Measurements from ENCODE around the gene SLC2A4.

Gene SLC2A4

DNA sequence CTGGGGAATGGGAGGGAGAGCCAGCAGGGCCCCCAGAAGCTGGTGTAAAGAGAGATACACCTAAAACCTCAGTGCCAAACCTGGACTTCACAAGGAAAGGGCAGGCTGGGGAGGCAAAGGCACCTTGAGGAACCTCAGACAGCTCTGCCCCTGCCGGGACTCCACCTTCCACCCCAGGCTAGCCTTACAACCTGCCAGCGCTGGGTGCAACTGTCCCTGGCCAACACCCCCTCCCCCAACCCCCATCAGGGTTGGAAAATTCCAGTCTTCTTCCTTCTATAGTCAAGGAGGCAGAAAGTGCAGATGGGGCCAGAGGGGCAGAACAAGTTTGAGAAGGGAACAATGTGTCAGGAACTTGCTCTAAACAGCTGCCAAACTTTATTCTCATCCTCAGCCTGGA lies 10.7 kb downstream of the SLC2A4 start:
- DNase-seq: no peak
- peak overlapping the region; percentile 14 for H4K8ac ChIP-seq (ENCODE audit: low read length)
- H3K18ac ChIP-seq (ENCODE audit: low read depth in 1 of 2, low read length in 2 of 2): no peak overlapping the region
- no peak overlapping the region for H2AFZ ChIP-seq (ENCODE audit: low read depth, low read length)
- H4K91ac ChIP-seq (ENCODE audit: low read length): no peak overlapping the region
- peaks cover 18% of the 10 kb centered on the region for H3K4me1 ChIP-seq (ENCODE audit: control insufficient read depth, insufficient read depth, low read depth, low read length)
- H3K36me3 ChIP-seq (ENCODE audit: control insufficient read depth in 1 of 2, insufficient read depth in 2 of 2, low read depth in 1 of 2, low read length in 2 of 2): no peaks in the 10 kb centered on the region
- no peak overlapping the region for H3K14ac ChIP-seq (ENCODE audit: low read length in 2 of 2)
- no peak overlapping the region for H3K4me2 ChIP-seq (ENCODE audit: low read length, poor library complexity, severe bottlenecking)
- no peaks in the 10 kb centered on the region for H3K79me1 ChIP-seq (replicated peaks; ENCODE audit: low read length, poor library complexity, severe bottlenecking)
- H3K23ac ChIP-seq (ENCODE audit: low read length in 2 of 2): no peak overlapping the region
- H3K9me3 ChIP-seq (ENCODE audit: control insufficient read depth, low read length): no peaks in the 10 kb centered on the region
- H3K4ac ChIP-seq (ENCODE audit: low read depth in 1 of 2, low read length in 2 of 2): no peak overlapping the region
- H3K9ac ChIP-seq (ENCODE audit: low read length): no peak overlapping the region
- peaks cover 74 to 81% of the 10 kb centered on the region in 2 experiments for H3K27me3 ChIP-seq (ENCODE audit: control insufficient read depth in 1 of 2, insufficient read depth in 1 of 2, low read length in 2 of 2)
- no peak overlapping the region for H2AK5ac ChIP-seq (ENCODE audit: low read length, severe bottlenecking)
- H3K27ac ChIP-seq (ENCODE audit: low read length, poor library complexity, severe bottlenecking): no peak overlapping the region
- H2BK12ac ChIP-seq (ENCODE audit: low read length in 2 of 2): no peak overlapping the region
- no peak overlapping the region for H2BK5ac ChIP-seq (ENCODE audit: low read depth, low read length, poor library complexity, severe bottlenecking)
- H2BK15ac ChIP-seq (ENCODE audit: low read depth, poor library complexity, severe bottlenecking): no peak overlapping the region
- no peak overlapping the region for H2BK120ac ChIP-seq (ENCODE audit: low read depth, low read length)
- 100% methylated on average over 2 of the region's 2 CpGs for WGBS
- no peak overlapping the region for H3K4me3 ChIP-seq (ENCODE audit: insufficient read depth in 1 of 2, low read depth in 1 of 2, low read length in 2 of 2)

- Histone ChIP-seq H3K9me3 (ENCODE audit: control insufficient read depth, low read length) (no peaks in the 10 kb centered on the region), H3K79me1 (replicated peaks; ENCODE audit: low read length, poor library complexity, severe bottlenecking) (no peaks in the 10 kb centered on the region), H4K8ac (ENCODE audit: low read length) (no peak overlapping the region), H3K9ac (ENCODE audit: low read length) (no peak overlapping the region), H2BK12ac (ENCODE audit: low read length in 2 of 2) (no peak overlapping the region), H2BK120ac (ENCODE audit: low read depth, low read length) (no peak overlapping the region), H4K91ac (ENCODE audit: low read length) (no peak overlapping the region), H3K27ac (ENCODE audit: low read length, poor library complexity, severe bottlenecking) (no peak overlapping the region), H2AK5ac (ENCODE audit: low read length, severe bottlenecking) (no peak overlapping the region), H3K14ac (ENCODE audit: low read length in 2 of 2) (no peak overlapping the region), H3K4me1 (ENCODE audit: control insufficient read depth, insufficient read depth, low read depth, low read length) (peaks cover 18% of the 10 kb centered on the region), H3K4me2 (ENCODE audit: low read length, poor library complexity, severe bottlenecking) (no peak overlapping the region), H3K36me3 (ENCODE audit: control insufficient read depth in 1 of 2, insufficient read depth in 2 of 2, low read depth in 1 of 2, low read length in 2 of 2) (no peaks in the 10 kb centered on the region), H3K4ac (ENCODE audit: low read depth in 1 of 2, low read length in 2 of 2) (no peak overlapping the region), H3K4me3 (ENCODE audit: insufficient read depth in 1 of 2, low read depth in 1 of 2, low read length in 2 of 2) (no peak overlapping the region), H2AFZ (ENCODE audit: low read depth, low read length) (no peak overlapping the region), H2BK5ac (ENCODE audit: low read depth, low read length, poor library complexity, severe bottlenecking) (no peak overlapping the region), H3K18ac (ENCODE audit: low read depth in 1 of 2, low read length in 2 of 2) (no peak overlapping the region), H3K23ac (ENCODE audit: low read length in 2 of 2) (no peak overlapping the region), H3K27me3 (ENCODE audit: control insufficient read depth in 1 of 2, insufficient read depth in 1 of 2, low read length in 2 of 2) (peaks cover 70 to 76% of the 10 kb centered on the region in 2 experiments), H2BK15ac (ENCODE audit: low read depth, poor library complexity, severe bottlenecking) (no peak overlapping the region)
- 58% methylated on average over 5 of the region's 6 CpGs for WGBS
- no peak for DNase-seq
Measured at GRCh38 chr17:7292729-7293128, 11.2 kb downstream of the SLC2A4 start.

GRCh38 chr17:7293159-7293558 lies 11.6 kb downstream of the SLC2A4 start:
- no peak overlapping the region for H4K8ac ChIP-seq (ENCODE audit: low read length)
- H3K9me3 ChIP-seq (ENCODE audit: control insufficient read depth, low read length): no peaks in the 10 kb centered on the region
- H3K9ac ChIP-seq (ENCODE audit: low read length): no peak overlapping the region
- H3K4me2 ChIP-seq (ENCODE audit: low read length, poor library complexity, severe bottlenecking): no peak overlapping the region
- no peak overlapping the region for H2BK120ac ChIP-seq (ENCODE audit: low read depth, low read length)
- no peaks in the 10 kb centered on the region for H3K79me1 ChIP-seq (replicated peaks; ENCODE audit: low read length, poor library complexity, severe bottlenecking)
- H3K36me3 ChIP-seq (ENCODE audit: control insufficient read depth in 1 of 2, insufficient read depth in 2 of 2, low read depth in 1 of 2, low read length in 2 of 2): no peaks in the 10 kb centered on the region
- no peak overlapping the region for H3K27ac ChIP-seq (ENCODE audit: low read length, poor library complexity, severe bottlenecking)
- H3K4ac ChIP-seq (ENCODE audit: low read depth in 1 of 2, low read length in 2 of 2): no peak overlapping the region
- H3K14ac ChIP-seq (ENCODE audit: low read length in 2 of 2): no peak overlapping the region
- no peak overlapping the region for H2BK15ac ChIP-seq (ENCODE audit: low read depth, poor library complexity, severe bottlenecking)
- H2BK5ac ChIP-seq (ENCODE audit: low read depth, low read length, poor library complexity, severe bottlenecking): no peak overlapping the region
- H2AK5ac ChIP-seq (ENCODE audit: low read length, severe bottlenecking): no peak overlapping the region
- H4K91ac ChIP-seq (ENCODE audit: low read length): no peak overlapping the region
- peaks cover 18% of the 10 kb centered on the region for H3K4me1 ChIP-seq (ENCODE audit: control insufficient read depth, insufficient read depth, low read depth, low read length)
- H3K27me3 ChIP-seq (ENCODE audit: control insufficient read depth in 1 of 2, insufficient read depth in 1 of 2, low read length in 2 of 2): peaks cover 66 to 71% of the 10 kb centered on the region in 2 experiments
- H3K18ac ChIP-seq (ENCODE audit: low read depth in 1 of 2, low read length in 2 of 2): no peak overlapping the region
- WGBS: 95% methylated on average over 7 of the region's 11 CpGs
- H2BK12ac ChIP-seq (ENCODE audit: low read length in 2 of 2): no peak overlapping the region
- no peak overlapping the region for H3K23ac ChIP-seq (ENCODE audit: low read length in 2 of 2)
- no peak for DNase-seq
- H3K4me3 ChIP-seq (ENCODE audit: insufficient read depth in 1 of 2, low read depth in 1 of 2, low read length in 2 of 2): no peak overlapping the region
- no peak overlapping the region for H2AFZ ChIP-seq (ENCODE audit: low read depth, low read length)

DNA sequence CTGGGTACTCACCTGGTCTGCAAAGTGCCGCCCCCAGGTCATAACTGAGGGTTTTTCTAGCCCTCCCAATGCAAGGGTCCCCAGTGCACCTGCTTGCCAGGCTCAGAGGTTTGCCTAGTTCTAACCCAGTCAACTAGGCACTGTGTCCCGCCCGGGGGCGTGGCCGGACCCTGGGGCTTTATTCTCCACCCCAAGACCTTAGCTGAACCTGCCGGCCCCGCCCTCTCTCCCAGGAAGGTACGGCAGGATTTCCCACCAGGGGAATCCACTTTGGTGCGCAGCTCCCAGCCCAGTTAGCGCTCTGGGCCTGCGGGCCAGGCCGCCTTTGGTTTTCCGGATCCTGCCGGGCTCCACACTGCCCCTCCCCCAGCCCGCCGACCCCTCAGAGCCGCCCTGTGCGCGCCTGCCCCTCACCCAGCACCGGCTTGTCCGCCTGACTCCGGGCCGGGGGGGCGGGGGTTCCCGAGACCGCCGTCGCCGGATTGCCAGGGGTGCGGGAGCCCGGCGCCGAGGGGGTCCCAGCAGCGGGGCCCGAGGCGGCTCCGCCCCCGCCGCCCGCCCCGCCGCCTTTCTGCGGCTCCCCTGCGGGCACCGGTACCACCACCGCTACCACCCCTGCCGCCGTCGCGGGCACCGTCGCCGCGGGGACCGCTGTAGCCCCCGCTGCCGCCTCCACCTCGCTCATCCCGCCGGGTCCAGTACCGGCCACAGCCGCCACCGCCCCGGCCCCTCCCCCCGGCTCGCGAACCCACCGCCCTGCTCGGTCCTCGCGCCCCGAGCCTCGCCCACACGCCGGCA lies 12.5 kb downstream of the SLC2A4 start:
- 8% methylated on average over 28 of the region's 75 CpGs for WGBS
- no peak overlapping the region for H2BK12ac ChIP-seq (ENCODE audit: low read length in 2 of 2)
- H3K27me3 ChIP-seq (ENCODE audit: control insufficient read depth in 1 of 2, insufficient read depth in 1 of 2, low read length in 2 of 2): peaks cover 58 to 63% of the 10 kb centered on the region in 2 experiments
- H4K91ac ChIP-seq (ENCODE audit: low read length): no peak overlapping the region
- H2BK120ac ChIP-seq (ENCODE audit: low read depth, low read length): no peak overlapping the region
- peaks cover 18% of the 10 kb centered on the region for H3K4me1 ChIP-seq (ENCODE audit: control insufficient read depth, insufficient read depth, low read depth, low read length)
- H3K23ac ChIP-seq (ENCODE audit: low read length in 2 of 2): no peak overlapping the region
- H3K79me1 ChIP-seq (replicated peaks; ENCODE audit: low read length, poor library complexity, severe bottlenecking): no peaks in the 10 kb centered on the region
- H3K27ac ChIP-seq (ENCODE audit: low read length, poor library complexity, severe bottlenecking): no peak overlapping the region
- H3K9ac ChIP-seq (ENCODE audit: low read length): no peak overlapping the region
- no peak overlapping the region for H3K14ac ChIP-seq (ENCODE audit: low read length in 2 of 2)
- H3K18ac ChIP-seq (ENCODE audit: low read depth in 1 of 2, low read length in 2 of 2): no peak overlapping the region
- no peak overlapping the region for H3K4ac ChIP-seq (ENCODE audit: low read depth in 1 of 2, low read length in 2 of 2)
- no peak overlapping the region for H3K4me3 ChIP-seq (ENCODE audit: insufficient read depth in 1 of 2, low read depth in 1 of 2, low read length in 2 of 2)
- no peaks in the 10 kb centered on the region for H3K9me3 ChIP-seq (ENCODE audit: control insufficient read depth, low read length)
- H4K8ac ChIP-seq (ENCODE audit: low read length): no peak overlapping the region
- H3K4me2 ChIP-seq (ENCODE audit: low read length, poor library complexity, severe bottlenecking): peak overlapping the region; percentile 48
- no peak overlapping the region for H2AK5ac ChIP-seq (ENCODE audit: low read length, severe bottlenecking)
- DNase-seq: no peak
- no peaks in the 10 kb centered on the region for H3K36me3 ChIP-seq (ENCODE audit: control insufficient read depth in 1 of 2, insufficient read depth in 2 of 2, low read depth in 1 of 2, low read length in 2 of 2)
- H2BK15ac ChIP-seq (ENCODE audit: low read depth, poor library complexity, severe bottlenecking): no peak overlapping the region
- H2AFZ ChIP-seq (ENCODE audit: low read depth, low read length): no peak overlapping the region
- no peak overlapping the region for H2BK5ac ChIP-seq (ENCODE audit: low read depth, low read length, poor library complexity, severe bottlenecking)

Data from mesenchymal stem cell (in vitro differentiated cells and primary cell).